Naive thymus-derived CD4-positive, alpha-beta T cell (primary cell): ENCODE measurements around the gene TSC22D2. TPM values are rescaled to one million over a fixed set of nuclear protein-coding genes. Genes with fewer than 3 reads are reported as not detected.

ENCODE experiments used
- ATAC-seq: fragments of 150-1000 bp; cut with Tn5 transposase; 2 replicates; pipeline ENCODE4 v1.10.0; 2021; ENCODE audit warnings: mild to moderate bottlenecking, moderate library complexity
- CTCF ChIA-PET: fragments of 350-600 bp; sonication (Branson Sonifier 250); formaldehyde crosslinking; loops from one replicate; lab custom pipeline; 2021; ENCODE audit warnings: antibody characterized with exemption; lab: Charles Lee
- POLR2A ChIA-PET: fragments of 350-600 bp; sonication (Branson Sonifier 250); formaldehyde crosslinking; loops from one replicate; lab custom pipeline; 2021; ENCODE audit warnings: antibody characterized with exemption, inconsistent platforms; lab: Charles Lee
- DNase-seq, 9 donors: peaks; one replicate each; pipeline versions ENCODE4 v3.0.0 to v3.0.0-alpha.2; 2020 to 2022; ENCODE audit warnings: mixed read lengths in 1 of 9
- H3K27ac ChIP-seq: one replicate; pipeline ENCODE4 v1.7.0; 2013; ENCODE audit warnings: mild to moderate bottlenecking, low read depth, low read length, moderate library complexity
- H3K27me3 ChIP-seq, 2 donors: one replicate each; pipeline ENCODE4 v1.7.0; 2013; ENCODE audit warnings: low read length in 2 of 2, mild to moderate bottlenecking in 2 of 2, moderate library complexity in 2 of 2; ENCODE audit not compliant: control insufficient read depth in 2 of 2, insufficient read depth in 2 of 2
- H3K36me3 ChIP-seq, 3 experiments: 1 replicate in 2 of 3; 2 replicates in 1 of 3; pipeline ENCODE4 v1.7.0; 2013; ENCODE audit warnings: low read length in 3 of 3, mild to moderate bottlenecking in 3 of 3, moderate library complexity in 1 of 3; ENCODE audit not compliant: insufficient read depth in 3 of 3, control insufficient read depth in 2 of 3
- H3K4me1 ChIP-seq, 2 donors: one replicate each; pipeline ENCODE4 v1.7.0; 2013; ENCODE audit warnings: low read length in 2 of 2, mild to moderate bottlenecking in 2 of 2, moderate library complexity in 1 of 2; ENCODE audit not compliant: control insufficient read depth in 2 of 2, insufficient read depth in 2 of 2
- H3K4me3 ChIP-seq: 2 replicates; pipeline ENCODE4 v1.7.0; 2013; ENCODE audit warnings: mild to moderate bottlenecking, low read length
- H3K9me3 ChIP-seq, 3 experiments: 1 replicate in 2 of 3; 2 replicates in 1 of 3; pipeline ENCODE4 v1.7.0; 2013; ENCODE audit warnings: low read length in 3 of 3; ENCODE audit not compliant: control insufficient read depth in 2 of 3
- H3K27ac Mint-ChIP-seq, 9 donors: one replicate each; pipeline ENCODE4 v1.8.0; 2020 to 2022; ENCODE audit warnings: mixed read lengths in 9 of 9, mild to moderate bottlenecking in 8 of 9, moderate library complexity in 5 of 9, inconsistent platforms in 2 of 9
- H3K27me3 Mint-ChIP-seq, 5 donors: one replicate each; pipeline ENCODE4 v1.8.0; 2021 to 2022; ENCODE audit warnings: mixed read lengths in 5 of 5, mild to moderate bottlenecking in 1 of 5
- H3K36me3 Mint-ChIP-seq, 5 donors: one replicate each; pipeline ENCODE4 v1.8.0; 2020 to 2022; ENCODE audit warnings: mixed read lengths in 5 of 5, mild to moderate bottlenecking in 3 of 5, inconsistent platforms in 1 of 5
- H3K4me1 Mint-ChIP-seq, 7 donors: one replicate each; pipeline ENCODE4 v1.8.0; 2020 to 2022; ENCODE audit warnings: mixed read lengths in 7 of 7, mild to moderate bottlenecking in 3 of 7, inconsistent platforms in 1 of 7
- H3K4me3 Mint-ChIP-seq, 10 donors: one replicate each; pipeline ENCODE4 v1.8.0; 2020 to 2022; ENCODE audit warnings: mild to moderate bottlenecking in 10 of 10, mixed read lengths in 10 of 10, moderate library complexity in 6 of 10, inconsistent platforms in 2 of 10
- H3K9me3 Mint-ChIP-seq, 11 donors: one replicate each; pipeline ENCODE4 v1.8.0; 2020 to 2022; ENCODE audit warnings: mixed read lengths in 11 of 11, mild to moderate bottlenecking in 4 of 11, inconsistent platforms in 1 of 11, moderate library complexity in 1 of 11
- intact Hi-C, 2 donors: fragments of 100-400 bp; cut with micrococcal nuclease; formaldehyde crosslinking; loops; one replicate each; pipeline ENCODE4 v1.15.1; 2023
- polyA plus RNA-seq, 2 donors: library from polyadenylated mRNA; unstranded; fragments of 300-500 nt; fragmentation: Illumina TruSeq; gene quantifications; one replicate each; pipeline ENCODE4 v1.2.3, GENCODE V29; 2021
- total RNA-seq, 6 experiments: library from RNA in 5 of 6; stranded (reverse) in 5 of 6; gene quantifications; 1 replicate in 5 of 6; 2 replicates in 1 of 6; pipeline ENCODE4 v1.2.3 and lab custom pipeline; 2021 to 2026

The TSC22D2 gene
- total and polyA plus RNA-seq, 7 experiments from 2014 or later, result 6.6 to 42.1 (median 26.1) TPM

GRCh38 chr3:150422907-150423306, 14.8 kb downstream of the TSC22D2 start:
- H3K27me3 ChIP-seq, result no peaks in the 10 kb centered on the region
- ChIA-PET CTCF (no interaction called here), POLR2A (no interaction called here)
- intact Hi-C loops, result loop anchor here in 1 of 2 donors (1.0 to 2.0 kb wide), 2 partner anchors 16 to 137 kb away; no protein-coding TSS in a partner anchor
- no peak for ATAC-seq
- no peak overlapping the region for H3K4me3 ChIP-seq
- peaks cover 0 to 14% (median 11%) of the 10 kb centered on the region in 5 donors for H3K36me3 Mint-ChIP-seq
- no peaks in the 10 kb centered on the region for H3K4me1 ChIP-seq
- H3K4me1 Mint-ChIP-seq, result peaks cover 15 to 77% (median 68%) of the 10 kb centered on the region in 7 donors
- no peaks in the 10 kb centered on the region for H3K27me3 Mint-ChIP-seq
- H3K36me3 ChIP-seq, result no peaks in the 10 kb centered on the region
- no peaks in the 10 kb centered on the region for H3K9me3 Mint-ChIP-seq
- H3K9me3 ChIP-seq, result no peaks in the 10 kb centered on the region
- no peak for DNase-seq
- no peak overlapping the region for H3K27ac ChIP-seq
- no peak overlapping the region for H3K4me3 Mint-ChIP-seq
- no peak overlapping the region for H3K27ac Mint-ChIP-seq

DNA sequence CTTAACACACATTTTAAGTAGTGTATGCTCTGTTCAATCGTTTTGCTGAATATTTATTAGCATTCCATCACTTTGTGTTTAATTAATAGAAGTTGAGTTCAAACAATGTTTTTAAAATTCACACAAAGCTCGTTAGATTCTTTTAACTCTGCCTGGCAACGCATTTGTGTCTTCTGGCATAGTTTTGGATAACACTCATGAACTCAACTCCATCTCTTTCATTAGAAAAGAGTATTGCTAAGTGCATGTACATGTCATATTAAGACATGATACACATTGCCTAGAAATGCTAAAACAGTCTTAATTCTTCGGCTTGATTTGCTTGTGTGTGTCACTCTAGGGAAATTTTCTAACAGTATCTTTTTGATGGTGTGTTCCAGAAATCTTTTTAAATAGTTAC, 15.7 kb downstream of the TSC22D2 start:
- POLR2A ChIA-PET, result interaction anchor here (1.4 to 1.7 kb wide), 2 partner anchors 11 to 13 kb away, joined by 4 read pairs; no protein-coding TSS in a partner anchor
- no peak overlapping the region for H3K27ac Mint-ChIP-seq
- no peak overlapping the region for H3K27ac ChIP-seq
- no peaks in the 10 kb centered on the region for H3K27me3 Mint-ChIP-seq
- peaks cover 12 to 79% (median 68%) of the 10 kb centered on the region in 7 donors for H3K4me1 Mint-ChIP-seq
- H3K9me3 Mint-ChIP-seq, result no peaks in the 10 kb centered on the region
- CTCF ChIA-PET, result no interaction called here
- no peaks in the 10 kb centered on the region for H3K4me1 ChIP-seq
- H3K4me3 ChIP-seq, result no peak overlapping the region
- intact Hi-C loops, result loop anchor here in 1 of 2 donors (2.0 kb wide), 1 partner anchor 15 kb away; no protein-coding TSS in a partner anchor
- ATAC-seq, result no peak
- peaks cover 0 to 15% (median 9%) of the 10 kb centered on the region in 5 donors for H3K36me3 Mint-ChIP-seq
- no peak overlapping the region for H3K4me3 Mint-ChIP-seq
- H3K36me3 ChIP-seq, result no peaks in the 10 kb centered on the region
- H3K9me3 ChIP-seq, result no peaks in the 10 kb centered on the region
- DNase-seq, result no peak
- no peaks in the 10 kb centered on the region for H3K27me3 ChIP-seq

GRCh38 chr3:150426292-150426691, 18.2 kb downstream of the TSC22D2 start:
- H3K36me3 ChIP-seq, result no peaks in the 10 kb centered on the region
- H3K4me1 ChIP-seq, result no peaks in the 10 kb centered on the region
- H3K4me3 ChIP-seq, result no peak overlapping the region
- H3K27me3 ChIP-seq, result no peaks in the 10 kb centered on the region
- ATAC-seq, result no peak
- H3K9me3 ChIP-seq, result no peaks in the 10 kb centered on the region
- no peak overlapping the region for H3K27ac ChIP-seq
- Mint-ChIP-seq H3K36me3 (peaks cover 0 to 17% (median 11%) of the 10 kb centered on the region in 5 donors), H3K27ac (no peak overlapping the region), H3K27me3 (no peaks in the 10 kb centered on the region), H3K4me1 (peaks cover 8 to 81% (median 66%) of the 10 kb centered on the region in 7 donors), H3K4me3 (peak overlapping the region in 2 of 10 donors; percentile 3 to 10), H3K9me3 (no peaks in the 10 kb centered on the region)
- intact Hi-C loops, result no loop called here
- DNase-seq, result no peak
- ChIA-PET CTCF (interaction anchor here (1.0 kb wide), 1 partner anchor 144 kb away, joined by 4 read pairs; no protein-coding TSS in a partner anchor), POLR2A (interaction anchor here (1.2 to 1.4 kb wide), 2 partner anchors 14 to 18 kb away, joined by 3 read pairs; partner anchors contain the start of gene TSC22D2)

GRCh38 chr3:150428562-150428961, 20.5 kb downstream of the TSC22D2 start:
- Histone ChIP-seq H3K9me3 (no peaks in the 10 kb centered on the region), H3K27ac (no peak overlapping the region), H3K4me3 (no peak overlapping the region), H3K36me3 (no peaks in the 10 kb centered on the region), H3K4me1 (no peaks in the 10 kb centered on the region), H3K27me3 (no peaks in the 10 kb centered on the region)
- Mint-ChIP-seq H3K27ac (no peak overlapping the region), H3K9me3 (no peaks in the 10 kb centered on the region), H3K4me1 (peaks cover 5 to 80% (median 64%) of the 10 kb centered on the region in 7 donors), H3K4me3 (no peak overlapping the region), H3K27me3 (no peaks in the 10 kb centered on the region), H3K36me3 (peaks cover 0 to 12% (median 8%) of the 10 kb centered on the region in 5 donors)
- ChIA-PET POLR2A (no interaction called here), CTCF (no interaction called here)
- intact Hi-C loops, result no loop called here
- no peak for ATAC-seq
- DNase-seq, result no peak

DNA sequence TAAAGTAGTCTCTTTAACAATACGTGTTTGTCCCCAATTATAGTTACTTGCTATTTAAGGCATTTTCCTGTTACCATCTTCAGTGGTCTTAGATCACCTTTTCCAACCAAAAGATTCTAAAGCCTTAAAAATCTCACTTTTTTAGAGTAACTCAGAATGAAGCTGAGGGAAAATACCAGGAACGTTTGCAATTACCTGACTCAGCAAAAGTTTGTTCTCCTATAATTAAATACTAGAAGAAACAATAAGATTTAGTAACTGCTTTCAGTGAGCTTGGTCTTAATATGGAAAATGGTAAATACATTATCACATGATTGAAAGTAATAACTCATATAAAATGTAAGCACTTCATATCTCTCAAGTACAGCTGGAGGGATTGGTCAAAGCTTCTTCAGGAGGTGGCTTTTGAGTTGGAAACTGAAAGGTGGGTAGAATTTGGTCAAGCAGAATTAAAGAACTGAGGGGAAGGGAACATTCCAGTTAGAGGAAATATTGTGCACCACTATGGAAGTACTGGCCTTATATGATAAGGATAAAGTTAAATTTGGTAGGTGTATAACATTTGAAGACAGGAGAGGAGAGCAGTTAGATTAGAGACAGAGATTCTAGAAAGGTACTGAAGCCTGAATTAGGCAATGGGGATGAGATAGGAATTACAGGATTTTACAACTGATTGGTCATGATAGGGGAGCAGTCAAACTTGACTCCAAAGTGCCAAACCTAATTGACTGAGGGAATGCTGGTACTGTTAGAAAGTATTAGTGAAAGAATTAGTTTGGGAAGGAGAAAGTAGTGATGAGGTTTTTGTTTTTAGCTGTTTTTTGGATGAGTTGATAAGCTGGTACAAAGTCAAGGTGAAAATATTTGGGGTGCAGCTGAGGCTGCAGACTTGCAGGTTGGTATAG, 21.9 kb downstream of the TSC22D2 start:
- H3K4me1 Mint-ChIP-seq, result peaks cover 5 to 80% (median 64%) of the 10 kb centered on the region in 7 donors
- peak overlapping the region in 4 of 9 donors; percentile 1 to 70 (median 3) for H3K27ac Mint-ChIP-seq
- CTCF ChIA-PET, result interaction anchor here (0.7 to 1.6 kb wide), 2 partner anchors 10 to 205 kb away, joined by 3 read pairs; no protein-coding TSS in a partner anchor
- Histone ChIP-seq H3K27me3 (no peaks in the 10 kb centered on the region), H3K36me3 (no peaks in the 10 kb centered on the region), H3K9me3 (no peaks in the 10 kb centered on the region), H3K4me3 (no peak overlapping the region), H3K27ac (no peak overlapping the region), H3K4me1 (no peaks in the 10 kb centered on the region)
- POLR2A ChIA-PET, result interaction anchor here (0.7 to 1.4 kb wide), 2 partner anchors 20 to 60 kb away, joined by 3 to 4 read pairs; no protein-coding TSS in a partner anchor
- H3K27me3 Mint-ChIP-seq, result no peaks in the 10 kb centered on the region
- peaks cover 0 to 12% (median 8%) of the 10 kb centered on the region in 5 donors for H3K36me3 Mint-ChIP-seq
- H3K9me3 Mint-ChIP-seq, result no peaks in the 10 kb centered on the region
- intact Hi-C loops, result no loop called here
- H3K4me3 Mint-ChIP-seq, result no peak overlapping the region
- ATAC-seq, result no peak
- DNase-seq, result no peak

GRCh38 chr3:150433347-150433746, 25.2 kb downstream of the TSC22D2 start:
- no peaks in the 10 kb centered on the region for H3K9me3 Mint-ChIP-seq
- H3K4me3 Mint-ChIP-seq, result no peak overlapping the region
- H3K27ac Mint-ChIP-seq, result no peak overlapping the region
- H3K9me3 ChIP-seq, result no peaks in the 10 kb centered on the region
- no peak overlapping the region for H3K27ac ChIP-seq
- peaks cover 5 to 60% (median 38%) of the 10 kb centered on the region in 7 donors for H3K4me1 Mint-ChIP-seq
- H3K27me3 ChIP-seq, result no peaks in the 10 kb centered on the region
- DNase-seq (no peak), ATAC-seq (no peak)
- intact Hi-C loops, result no loop called here
- POLR2A ChIA-PET, result no interaction called here
- H3K36me3 Mint-ChIP-seq, result peaks cover 0 to 5% (median 0%) of the 10 kb centered on the region in 5 donors
- H3K4me1 ChIP-seq, result no peaks in the 10 kb centered on the region
- no peak overlapping the region for H3K4me3 ChIP-seq
- no peaks in the 10 kb centered on the region for H3K27me3 Mint-ChIP-seq
- CTCF ChIA-PET, result no interaction called here
- no peaks in the 10 kb centered on the region for H3K36me3 ChIP-seq
